Rectal smooth muscle tissue (tissue), 1 donor: ENCODE data around the gene GDF7.
A peak's percentile ranks its signal among the peaks of the same experiment; 100 is the strongest.

Experiments used
- H3K27ac ChIP-seq: one replicate; pipeline ENCODE4 v1.7.0; 2013; ENCODE audit warnings: low read depth, low read length, inconsistent platforms
- H3K27me3 ChIP-seq: one replicate; pipeline ENCODE4 v1.7.0; 2013; ENCODE audit warnings: low read length; ENCODE audit not compliant: control insufficient read depth, insufficient read depth
- H3K36me3 ChIP-seq: one replicate; pipeline ENCODE4 v1.7.0; 2013; ENCODE audit warnings: low read length; ENCODE audit not compliant: control insufficient read depth, insufficient read depth
- H3K4me1 ChIP-seq: one replicate; pipeline ENCODE4 v1.7.0; 2013; ENCODE audit warnings: low read length; ENCODE audit not compliant: control insufficient read depth, insufficient read depth
- H3K4me3 ChIP-seq: one replicate; pipeline ENCODE4 v1.7.0; 2013; ENCODE audit warnings: low read length
- H3K9ac ChIP-seq: one replicate; pipeline ENCODE4 v1.7.0; 2013; ENCODE audit warnings: low read length

The GDF7 gene

GRCh38 chr2:20666304-20667150, at the start of gene GDF7:
Gene GDF7 (plus strand): TSS chr2:20667144. CDS start chr2:20667240, 96 bp downstream.
- no peak within 1 kb of the TSS for H3K9ac ChIP-seq
- peak within 1 kb of the TSS; percentile 50 for H3K27ac ChIP-seq
- no peaks in the 10 kb centered on the region for H3K36me3 ChIP-seq
- H3K4me1 ChIP-seq = no peaks in the 10 kb centered on the region
- H3K4me3 ChIP-seq = peak within 1 kb of the TSS; percentile 55
- H3K27me3 ChIP-seq = peaks cover 70% of the 10 kb centered on the region

- Histone ChIP-seq H3K36me3 (peaks cover 6% of the 10 kb centered on the region), H3K9ac (no peak overlapping the region), H3K4me3 (no peak overlapping the region), H3K27ac (peak overlapping the region; percentile 99), H3K4me1 (peaks cover 74% of the 10 kb centered on the region), H3K27me3 (no peaks in the 10 kb centered on the region)
Observed at GRCh38 chr2:20617892-20618467, 49.0 kb upstream of the GDF7 start.

DNA sequence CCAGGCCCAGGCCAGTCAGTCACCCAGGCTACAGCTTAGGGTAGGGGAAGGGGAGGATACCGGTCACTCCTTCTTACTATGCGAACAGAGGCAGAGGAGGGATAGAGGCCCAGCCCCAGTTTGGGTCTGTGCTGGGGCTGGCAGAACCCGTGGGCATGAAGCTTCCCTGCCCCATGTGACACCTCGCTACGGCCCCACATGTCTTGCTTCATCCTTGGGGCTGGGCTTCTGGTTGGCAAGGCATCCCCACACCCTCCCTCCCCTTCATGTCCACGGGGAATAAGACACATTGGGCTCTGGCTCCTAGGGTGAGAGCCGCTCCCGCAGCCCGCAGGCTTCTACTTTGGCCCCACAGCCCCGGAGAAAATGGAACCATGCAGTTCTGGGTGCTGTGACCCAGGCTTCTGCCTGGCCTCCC, 48.5 kb upstream of the GDF7 start:
- H3K27ac ChIP-seq = peak overlapping the region; percentile 99
- peaks cover 71% of the 10 kb centered on the region for H3K4me1 ChIP-seq
- H3K4me3 ChIP-seq = no peak overlapping the region
- peak overlapping the region; percentile 1 for H3K9ac ChIP-seq
- H3K27me3 ChIP-seq = no peaks in the 10 kb centered on the region
- peaks cover 9% of the 10 kb centered on the region for H3K36me3 ChIP-seq

- Histone ChIP-seq H3K9ac (peak overlapping the region; percentile 1), H3K36me3 (peaks cover 9% of the 10 kb centered on the region), H3K4me3 (no peak overlapping the region), H3K4me1 (peaks cover 65% of the 10 kb centered on the region), H3K27ac (peak overlapping the region; percentile 99), H3K27me3 (no peaks in the 10 kb centered on the region)
Observed at GRCh38 chr2:20618886-20619521, 47.9 kb upstream of the GDF7 start.

DNA sequence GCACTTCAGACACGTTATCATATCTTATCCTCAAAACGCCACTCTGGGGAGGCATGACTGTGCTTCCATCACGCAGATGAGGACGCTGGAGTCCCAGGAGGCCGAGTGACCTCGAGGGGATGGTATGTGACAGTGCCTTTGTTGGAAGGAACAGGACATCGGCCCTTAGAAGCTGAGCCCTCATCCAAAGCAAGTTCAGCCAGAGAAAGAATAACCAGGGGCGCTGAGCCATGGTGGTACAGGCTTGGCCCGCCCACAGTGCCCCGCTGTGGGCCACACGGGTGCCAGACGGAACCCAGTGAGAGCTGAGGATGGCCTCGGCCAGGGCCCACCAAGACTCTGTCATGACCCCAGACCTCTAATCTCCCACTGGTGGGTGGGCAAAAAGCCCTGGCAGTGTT, 47.3 kb upstream of the GDF7 start:
- Histone ChIP-seq H3K36me3 (peaks cover 14% of the 10 kb centered on the region), H3K27me3 (no peaks in the 10 kb centered on the region), H3K9ac (no peak overlapping the region), H3K27ac (peak overlapping the region; percentile 99), H3K4me3 (no peak overlapping the region), H3K4me1 (peaks cover 60% of the 10 kb centered on the region)

DNA sequence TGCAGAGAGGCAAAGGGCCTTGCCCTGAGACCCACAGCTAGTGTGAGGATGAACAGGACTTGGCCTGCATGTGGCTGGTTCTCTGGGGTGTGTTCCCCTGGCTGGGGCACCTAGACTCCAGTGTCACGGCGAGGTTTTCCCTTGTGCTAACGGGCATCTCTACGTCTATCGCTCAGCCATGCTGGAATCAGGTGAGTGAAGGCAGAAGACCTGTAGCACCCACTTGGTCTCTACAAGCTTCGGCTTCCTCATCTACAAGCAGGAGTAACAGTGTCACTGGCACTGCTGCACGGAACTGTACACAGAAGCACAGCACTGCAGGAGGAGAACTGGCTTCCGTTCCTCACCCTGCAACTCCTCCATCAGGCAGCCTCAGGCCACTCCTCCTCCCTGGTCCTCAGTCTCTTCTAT, 46.7 kb upstream of the GDF7 start:
- no peak overlapping the region for H3K4me3 ChIP-seq
- no peak overlapping the region for H3K9ac ChIP-seq
- H3K36me3 ChIP-seq = peaks cover 14% of the 10 kb centered on the region
- peaks cover 53% of the 10 kb centered on the region for H3K4me1 ChIP-seq
- H3K27ac ChIP-seq = peak overlapping the region; percentile 99
- H3K27me3 ChIP-seq = no peaks in the 10 kb centered on the region

GRCh38 chr2:20620696-20621365, 46.1 kb upstream of the GDF7 start:
- Histone ChIP-seq H3K4me1 (peaks cover 48% of the 10 kb centered on the region), H3K4me3 (no peak overlapping the region), H3K9ac (no peak overlapping the region), H3K36me3 (peaks cover 14% of the 10 kb centered on the region), H3K27ac (peak overlapping the region; percentile 99), H3K27me3 (no peaks in the 10 kb centered on the region)

- Histone ChIP-seq H3K27ac (peak overlapping the region; percentile 99), H3K4me3 (no peak overlapping the region), H3K4me1 (peaks cover 40% of the 10 kb centered on the region), H3K9ac (no peak overlapping the region), H3K27me3 (no peaks in the 10 kb centered on the region), H3K36me3 (peaks cover 14% of the 10 kb centered on the region)
Observed at GRCh38 chr2:20621366-20622295, 45.3 kb upstream of the GDF7 start.

DNA sequence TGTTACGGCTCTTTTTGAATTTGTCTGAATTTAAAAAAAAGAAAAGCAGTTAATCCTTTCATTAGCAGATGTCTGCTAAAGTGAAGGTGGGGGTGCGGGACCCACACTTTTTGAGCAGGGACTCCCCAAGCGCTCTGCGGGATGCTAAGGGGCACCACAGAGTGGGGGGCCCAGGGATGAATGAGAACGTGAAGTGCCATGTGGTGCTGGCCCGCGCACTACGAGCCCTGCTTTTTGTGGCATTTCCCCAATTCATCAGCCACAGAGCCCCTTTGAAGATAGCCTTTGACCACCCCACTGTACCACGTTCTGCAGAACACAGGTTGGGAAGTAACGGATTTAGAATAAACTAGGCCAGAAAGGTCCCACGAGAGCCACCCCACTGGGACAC, 44.7 kb upstream of the GDF7 start:
- Histone ChIP-seq H3K4me3 (no peak overlapping the region), H3K36me3 (peaks cover 14% of the 10 kb centered on the region), H3K4me1 (peaks cover 33% of the 10 kb centered on the region), H3K9ac (no peak overlapping the region), H3K27me3 (no peaks in the 10 kb centered on the region), H3K27ac (no peak overlapping the region)

DNA sequence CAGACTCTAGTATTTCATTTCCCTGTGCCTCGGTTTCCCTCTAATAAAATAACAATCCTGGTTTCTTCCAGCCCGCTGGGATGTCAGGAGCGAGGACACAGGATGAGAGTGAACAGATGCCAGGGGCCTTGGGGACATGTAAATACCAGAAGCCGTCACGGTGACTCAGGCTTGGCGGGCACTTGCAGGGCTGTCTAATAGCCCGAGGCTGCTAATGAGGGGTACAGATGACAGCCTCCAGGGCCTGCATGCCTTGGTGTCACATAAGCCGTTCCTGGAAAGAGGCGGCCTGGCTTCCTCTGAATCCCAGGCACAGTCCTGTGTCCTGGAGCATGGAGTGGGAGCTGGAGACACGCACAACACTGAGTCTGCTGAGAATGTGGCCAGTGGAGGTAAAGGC, 44.2 kb upstream of the GDF7 start:
- H3K9ac ChIP-seq = no peak overlapping the region
- H3K27me3 ChIP-seq = no peaks in the 10 kb centered on the region
- H3K36me3 ChIP-seq = peaks cover 14% of the 10 kb centered on the region
- no peak overlapping the region for H3K4me3 ChIP-seq
- H3K4me1 ChIP-seq = peaks cover 29% of the 10 kb centered on the region
- no peak overlapping the region for H3K27ac ChIP-seq

GRCh38 chr2:20623241-20623640, 43.7 kb upstream of the GDF7 start:
- H3K4me1 ChIP-seq = peaks cover 26% of the 10 kb centered on the region
- no peak overlapping the region for H3K9ac ChIP-seq
- peaks cover 14% of the 10 kb centered on the region for H3K36me3 ChIP-seq
- no peak overlapping the region for H3K27ac ChIP-seq
- no peak overlapping the region for H3K4me3 ChIP-seq
- H3K27me3 ChIP-seq = no peaks in the 10 kb centered on the region
